ENCODE data around the gene MARS2. TPM values are rescaled to one million over a fixed set of nuclear protein-coding genes. Genes with fewer than 3 reads are reported as not detected.
A peak's percentile ranks its signal among the peaks of the same experiment; 100 is the strongest.
"Not testable (repeated sequence)": the region's sequence is repeated elsewhere in the genome, so short reads cannot be mapped to it uniquely, and the experiment has no call there.

MARS2 gene
- 1 to 10 TPM; 7.0 to 8.0 (median 7.8) TPM for polyA plus RNA-seq (ENCODE audit: insufficient read length in 3 of 3)
- long read RNA-seq, donor 1, transcript MARS2-201 (1 exons, 3,019 nt): major isoform, 5 of 5 reads
- long read RNA-seq, donor 1, partial matches to known transcripts: 0 of 5 reads
- long read RNA-seq, donor 1, other reads (novel, unspliced or antisense): 0 of 5 reads
- long read RNA-seq, donor 2, transcript MARS2-201 (1 exons, 3,019 nt): major isoform, 6 of 6 reads
- long read RNA-seq, donor 2, partial matches to known transcripts: 0 of 6 reads
- long read RNA-seq, donor 2, other reads (novel, unspliced or antisense): 0 of 6 reads
- long read RNA-seq, donor 3, transcript MARS2-201 (1 exons, 3,019 nt): major isoform, 9 of 9 reads
- long read RNA-seq, donor 3, partial matches to known transcripts: 0 of 9 reads
- long read RNA-seq, donor 3, other reads (novel, unspliced or antisense): 0 of 9 reads
- long read RNA-seq, donor 4, partial matches to known transcripts: 0 of 3 reads
- long read RNA-seq, donor 4, other reads (novel, unspliced or antisense): 0 of 3 reads
- long read RNA-seq, donor 5: 0 reads
- long read RNA-seq, donor 6, transcript MARS2-201 (1 exons, 3,019 nt): major isoform, 6 of 6 reads
- long read RNA-seq, donor 6, partial matches to known transcripts: 0 of 6 reads
- long read RNA-seq, donor 6, other reads (novel, unspliced or antisense): 0 of 6 reads
- long read RNA-seq, donor 7, transcript MARS2-201 (1 exons, 3,019 nt): major isoform, 8 of 8 reads
- long read RNA-seq, donor 7, partial matches to known transcripts: 0 of 8 reads
- long read RNA-seq, donor 7, other reads (novel, unspliced or antisense): 0 of 8 reads
- long read RNA-seq, donor 8, transcript MARS2-201 (1 exons, 3,019 nt): major isoform, 12 of 12 reads
- long read RNA-seq, donor 8, partial matches to known transcripts: 0 of 12 reads
- long read RNA-seq, donor 8, other reads (novel, unspliced or antisense): 0 of 12 reads
- long read RNA-seq, donor 9, partial matches to known transcripts: 0 of 3 reads
- long read RNA-seq, donor 9, other reads (novel, unspliced or antisense): 0 of 3 reads
- long read RNA-seq, donor 10, transcript MARS2-201 (1 exons, 3,019 nt): major isoform, 10 of 10 reads
- long read RNA-seq, donor 10, partial matches to known transcripts: 0 of 10 reads
- long read RNA-seq, donor 10, other reads (novel, unspliced or antisense): 0 of 10 reads
- long read RNA-seq, donor 11, partial matches to known transcripts: 0 of 4 reads
- long read RNA-seq, donor 11, other reads (novel, unspliced or antisense): 0 of 4 reads
- long read RNA-seq, donor 12, partial matches to known transcripts: 0 of 1 reads
- long read RNA-seq, donor 12, other reads (novel, unspliced or antisense): 0 of 1 reads
- long read RNA-seq, donor 13, transcript MARS2-201 (1 exons, 3,019 nt): major isoform, 9 of 9 reads
- long read RNA-seq, donor 13, partial matches to known transcripts: 0 of 9 reads
- long read RNA-seq, donor 13, other reads (novel, unspliced or antisense): 0 of 9 reads
- long read RNA-seq, donor 14, partial matches to known transcripts: 0 of 3 reads
- long read RNA-seq, donor 14, other reads (novel, unspliced or antisense): 0 of 3 reads
- long read RNA-seq, donor 15, partial matches to known transcripts: 0 of 3 reads
- long read RNA-seq, donor 15, other reads (novel, unspliced or antisense): 0 of 3 reads
- long read RNA-seq, donor 16, transcript MARS2-201 (1 exons, 3,019 nt): major isoform, 10 of 10 reads
- long read RNA-seq, donor 16, partial matches to known transcripts: 0 of 10 reads
- long read RNA-seq, donor 16, other reads (novel, unspliced or antisense): 0 of 10 reads

DNA sequence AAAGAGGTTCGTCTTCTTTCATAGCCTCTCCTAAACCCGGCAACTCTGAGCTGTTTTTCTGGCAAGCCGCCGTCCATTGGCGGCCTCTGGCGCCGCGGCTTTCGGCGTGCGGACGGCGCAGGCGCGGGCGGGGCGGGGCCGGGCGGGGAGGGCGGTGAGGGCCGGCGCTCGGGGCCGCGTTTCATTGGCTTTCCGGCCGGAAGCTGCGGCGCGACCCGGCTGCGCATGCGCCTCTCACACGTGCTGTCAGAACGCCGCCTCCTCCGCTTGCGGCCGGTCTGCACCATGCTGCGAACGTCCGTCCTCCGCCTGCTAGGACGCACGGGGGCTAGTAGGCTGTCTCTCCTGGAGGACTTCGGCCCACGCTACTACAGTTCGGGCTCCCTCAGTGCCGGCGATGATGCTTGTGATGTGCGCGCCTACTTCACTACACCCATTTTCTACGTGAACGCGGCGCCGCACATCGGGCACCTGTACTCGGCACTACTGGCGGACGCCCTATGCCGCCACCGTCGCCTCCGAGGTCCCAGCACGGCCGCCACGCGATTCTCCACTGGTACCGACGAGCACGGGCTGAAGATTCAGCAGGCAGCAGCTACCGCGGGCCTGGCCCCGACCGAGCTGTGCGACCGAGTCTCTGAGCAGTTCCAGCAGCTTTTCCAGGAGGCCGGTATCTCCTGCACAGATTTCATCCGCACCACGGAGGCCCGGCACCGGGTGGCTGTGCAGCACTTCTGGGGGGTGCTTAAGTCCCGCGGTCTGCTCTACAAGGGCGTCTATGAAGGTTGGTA is at the start of gene MARS2:
MARS2 (plus strand) TSS at position 249 of the 791 bp plus-strand sequence; CDS start at position 286, 37 bp downstream.
- DNase-seq (ENCODE audit: extremely low read depth in 1 of 11, low read depth in 9 of 11, low spot score in 4 of 11): peak; percentile 77 to 92 (median 86)

- DNase-seq (ENCODE audit: extremely low read depth in 1 of 11, low read depth in 9 of 11, low spot score in 4 of 11): no peak
Measured at GRCh38 chr2:197657562-197657961, 47.6 kb upstream of the MARS2 start.

DNA sequence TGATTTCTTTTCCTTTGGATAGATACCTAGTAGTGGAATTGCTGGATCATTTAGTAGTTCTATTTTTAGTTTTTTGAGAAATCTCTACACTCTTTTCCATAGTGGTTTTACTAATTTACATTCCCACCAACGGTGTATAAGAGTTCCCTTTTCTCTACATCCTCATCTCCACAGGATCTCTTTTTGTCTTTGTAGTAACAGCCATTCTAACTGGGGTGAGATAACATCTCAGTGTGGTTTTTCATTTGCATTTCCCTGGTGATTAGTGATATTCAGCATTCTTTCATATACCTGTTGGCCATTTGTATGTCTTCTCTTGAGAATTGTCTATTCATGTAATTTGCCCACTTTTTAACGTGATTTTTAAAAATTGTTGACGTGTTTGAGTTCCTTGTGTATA is 43.5 kb upstream of the MARS2 start:
- no peak for DNase-seq (ENCODE audit: extremely low read depth in 1 of 11, low read depth in 9 of 11, low spot score in 4 of 11)

GRCh38 chr2:197666277-197666676 is 38.9 kb upstream of the MARS2 start:
- DNase-seq (ENCODE audit: extremely low read depth in 1 of 11, low read depth in 9 of 11, low spot score in 4 of 11): no peak

- DNase-seq (ENCODE audit: extremely low read depth in 1 of 11, low read depth in 9 of 11, low spot score in 4 of 11): no peak
Measured at GRCh38 chr2:197668296-197668695, 36.9 kb upstream of the MARS2 start.

DNA sequence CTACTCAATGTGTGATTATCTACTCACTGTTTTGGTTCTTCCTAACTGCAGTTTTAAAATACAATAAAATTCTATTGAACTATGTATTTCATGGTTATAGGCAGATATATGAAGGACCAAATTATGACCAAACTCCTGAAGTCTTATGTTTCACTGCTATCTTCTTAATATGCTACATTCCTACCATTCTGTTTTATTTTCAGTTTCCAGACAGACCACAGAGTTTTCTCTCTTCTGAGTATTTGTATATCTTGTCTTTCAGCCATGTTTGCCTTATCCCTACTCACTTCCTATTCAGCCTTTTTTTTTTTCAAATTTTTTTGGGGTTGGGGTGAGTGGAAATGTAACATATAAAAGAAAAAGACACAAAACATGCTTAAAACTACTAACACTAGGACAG is 36.1 kb upstream of the MARS2 start:
- DNase-seq (ENCODE audit: extremely low read depth in 1 of 11, low read depth in 9 of 11, low spot score in 4 of 11): no peak

- peak in 1 of 11 donors; percentile 1 for DNase-seq (ENCODE audit: extremely low read depth in 1 of 11, low read depth in 9 of 11, low spot score in 4 of 11)
Measured at GRCh38 chr2:197672371-197672893, 32.7 kb upstream of the MARS2 start.

GRCh38 chr2:197673106-197673505 is 32.1 kb upstream of the MARS2 start:
- peak in 2 of 11 donors; percentile 8 to 9 for DNase-seq (ENCODE audit: extremely low read depth in 1 of 11, low read depth in 9 of 11, low spot score in 4 of 11)

- DNase-seq (ENCODE audit: extremely low read depth in 1 of 11, low read depth in 9 of 11, low spot score in 4 of 11): peak in 2 of 11 donors; percentile 9
Measured at GRCh38 chr2:197673606-197674005, 31.6 kb upstream of the MARS2 start.

- DNase-seq (ENCODE audit: extremely low read depth in 1 of 11, low read depth in 9 of 11, low spot score in 4 of 11): peak in 2 of 11 donors; percentile 2
Measured at GRCh38 chr2:197674060-197674459, 31.1 kb upstream of the MARS2 start.

DNA sequence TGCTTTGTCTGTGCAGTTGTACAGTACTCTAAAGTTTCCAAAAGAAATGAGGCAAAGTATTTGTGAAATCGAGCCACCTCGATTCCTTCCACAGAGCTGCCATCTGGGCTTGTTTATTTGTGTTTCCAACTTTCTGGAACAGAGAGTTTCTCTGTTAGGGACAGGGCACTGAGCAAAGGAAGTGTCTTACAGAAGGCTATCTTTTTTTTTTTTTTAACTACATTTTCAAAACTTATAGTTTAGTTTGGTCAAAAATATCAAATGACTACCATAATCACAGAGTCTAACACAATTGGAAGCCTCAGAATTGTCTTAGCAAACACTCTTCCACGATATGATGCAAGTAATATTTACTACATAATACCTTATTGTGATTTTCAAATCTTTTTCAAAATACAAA is 30.6 kb upstream of the MARS2 start:
- peak in 4 of 11 donors; percentile 30 to 43 (median 38) for DNase-seq (ENCODE audit: extremely low read depth in 1 of 11, low read depth in 9 of 11, low spot score in 4 of 11)

DNA sequence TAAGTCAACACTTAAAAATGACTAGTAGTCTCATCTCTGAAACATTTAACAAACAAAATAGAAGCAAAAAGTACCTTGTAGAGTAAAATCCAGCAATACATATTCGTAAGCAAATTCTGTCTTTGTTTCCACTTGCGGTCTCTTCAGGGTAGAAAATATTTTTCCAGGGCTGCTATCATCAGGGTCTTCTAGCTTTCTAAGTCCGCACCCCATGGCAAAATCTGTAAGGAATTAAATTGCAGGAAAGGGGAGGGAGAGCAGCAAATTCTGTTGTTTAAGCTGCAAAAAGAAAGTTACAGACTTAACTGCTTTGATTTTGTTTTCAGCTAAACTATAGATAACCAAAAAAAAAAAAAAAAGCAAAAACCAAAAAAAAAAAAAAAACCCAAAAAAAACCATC is 29.9 kb upstream of the MARS2 start, which contains the start of gene RFTN2:
RFTN2 (minus strand) TSS at position 342 of the 400 bp plus-strand sequence; CDS start at position 213, 129 bp downstream.
- DNase-seq (ENCODE audit: extremely low read depth in 1 of 11, low read depth in 9 of 11, low spot score in 4 of 11): peak in 3 of 11 donors; percentile 18 to 35 (median 29)

- peak in 7 of 11 donors; percentile 51 to 78 (median 65) for DNase-seq (ENCODE audit: extremely low read depth in 1 of 11, low read depth in 9 of 11, low spot score in 4 of 11)
Measured at GRCh38 chr2:197675711-197676188, 29.4 kb upstream of the MARS2 start.

DNA sequence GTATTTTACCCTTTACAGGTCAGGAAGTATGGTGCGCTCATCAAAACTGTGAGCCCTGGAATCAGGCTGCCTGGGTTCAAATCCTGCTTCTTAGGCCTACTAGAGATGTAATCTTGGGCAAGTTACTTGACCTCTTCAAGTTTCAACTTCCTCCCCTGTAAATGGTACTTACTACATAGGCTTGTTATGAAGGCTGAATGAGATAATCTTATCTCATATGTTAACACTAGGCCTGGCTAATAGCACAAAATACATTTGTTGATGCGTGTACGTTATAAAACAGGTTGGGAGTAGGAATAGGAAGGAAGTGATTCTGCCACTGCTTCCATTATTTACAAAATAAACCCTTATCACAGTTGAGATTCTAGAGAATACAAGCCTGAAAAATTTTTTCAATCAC is 28.1 kb upstream of the MARS2 start:
- no peak for DNase-seq (ENCODE audit: extremely low read depth in 1 of 11, low read depth in 9 of 11, low spot score in 4 of 11)

DNA sequence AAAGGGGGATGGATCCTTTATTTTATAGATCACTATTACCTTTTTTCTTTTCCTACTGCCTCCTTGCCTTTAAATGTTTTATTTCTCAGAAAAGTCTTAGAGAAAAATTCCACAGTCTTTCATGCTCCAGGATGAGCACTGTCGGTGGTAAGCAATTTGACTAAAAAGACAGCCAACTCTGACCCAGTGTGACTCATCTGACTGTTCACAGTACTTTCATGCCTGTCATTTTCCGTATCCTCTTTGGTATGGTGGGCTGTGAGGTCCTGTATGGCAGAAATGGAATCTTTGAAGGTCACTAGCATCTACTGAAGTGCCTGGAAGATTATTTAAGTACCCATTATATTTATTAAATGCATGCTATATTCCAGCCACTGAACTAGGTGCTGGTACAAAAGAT is 27.7 kb upstream of the MARS2 start:
- no peak for DNase-seq (ENCODE audit: extremely low read depth in 1 of 11, low read depth in 9 of 11, low spot score in 4 of 11)

GRCh38 chr2:197695206-197695605 is 10.0 kb upstream of the MARS2 start:
- not testable (repeated sequence) for DNase-seq (ENCODE audit: extremely low read depth in 1 of 11, low read depth in 9 of 11, low spot score in 4 of 11)

DNA sequence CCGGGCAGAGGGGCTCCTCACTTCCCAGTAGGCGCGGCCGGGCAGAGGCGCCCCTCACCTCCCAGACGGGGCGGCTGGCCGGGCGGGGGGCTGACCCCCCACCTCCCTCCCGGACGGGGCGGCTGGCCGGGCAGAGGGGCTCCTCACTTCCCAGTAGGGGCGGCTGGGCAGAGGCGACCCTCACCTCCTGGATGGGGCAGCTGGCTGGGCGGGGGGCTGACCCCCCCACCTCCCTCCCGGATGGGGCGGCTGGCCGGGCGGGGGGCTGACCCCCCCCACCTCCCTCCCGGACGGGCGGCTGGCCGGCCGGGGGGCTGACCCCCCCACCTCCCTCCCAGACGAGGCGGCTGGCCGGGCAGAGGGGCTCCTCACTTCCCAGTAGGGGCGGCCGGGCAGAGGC is 9.2 kb upstream of the MARS2 start:
- DNase-seq (ENCODE audit: extremely low read depth in 1 of 11, low read depth in 9 of 11, low spot score in 4 of 11): not testable (repeated sequence)
